Measurements from ENCODE around the gene PKHD1.
"Not testable (repeated sequence)": the region's sequence is repeated elsewhere in the genome, so short reads cannot be mapped to it uniquely, and the experiment has no call there.

The PKHD1 gene

DNA sequence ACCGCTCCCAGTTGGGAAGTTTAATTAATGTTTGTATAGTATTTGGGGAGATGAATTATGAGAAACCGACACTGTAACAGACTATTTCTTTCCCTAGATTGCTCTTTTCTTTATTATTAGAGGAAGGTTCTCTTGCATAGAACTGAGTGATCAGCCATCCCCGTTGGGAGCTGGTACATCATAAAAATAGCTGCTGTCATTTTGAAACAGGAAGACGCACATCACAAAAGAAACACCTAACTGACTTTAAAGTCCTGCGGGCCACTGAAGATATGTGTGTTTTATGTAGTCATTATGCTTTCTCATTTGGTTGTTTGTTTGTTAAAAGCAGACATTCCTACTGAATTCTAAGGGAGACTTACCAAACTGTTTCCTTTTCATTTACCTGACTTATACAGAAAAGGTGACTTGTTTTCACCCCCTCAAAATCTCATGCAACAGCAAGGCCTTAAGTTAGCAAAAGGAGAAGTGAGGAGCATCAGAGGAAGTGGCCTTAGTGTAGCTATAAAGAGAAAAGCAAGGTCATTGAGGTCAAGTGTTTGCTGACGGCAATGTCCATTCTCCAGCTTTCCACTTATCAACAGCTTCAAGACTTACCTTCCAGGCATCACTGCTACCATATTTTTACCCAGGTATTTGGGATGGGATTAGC is 91.0 kb downstream of the PKHD1 start:
- in situ Hi-C loops (cut with MboI; ENCODE audit: low sequenced_read_pairs), result no loop called here

DNA sequence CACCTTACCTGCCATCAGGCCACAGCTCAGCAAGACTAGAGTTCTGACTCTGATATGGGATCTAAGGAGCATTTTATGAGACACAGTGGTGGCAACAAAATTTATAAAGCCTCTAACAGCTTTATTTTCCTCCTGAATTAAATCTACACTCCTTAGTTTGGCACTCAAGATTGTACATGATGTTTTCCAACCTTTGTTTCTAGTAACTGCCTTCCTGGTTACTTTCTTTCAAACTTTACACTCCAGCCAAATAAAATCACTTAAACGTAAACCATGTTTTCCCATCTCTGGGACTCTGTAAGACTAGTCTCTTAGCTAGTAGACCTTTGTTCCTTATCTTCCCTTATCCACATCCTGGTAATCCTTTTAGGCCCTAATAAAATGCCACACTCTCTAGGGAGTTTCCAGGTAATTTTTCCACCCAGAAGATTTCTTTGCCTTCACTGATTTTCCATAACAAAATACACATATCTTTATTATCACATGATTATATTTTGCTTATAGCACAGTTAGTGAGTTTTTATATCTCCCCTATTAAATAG is 92.1 kb downstream of the PKHD1 start:
- in situ Hi-C loops (cut with MboI; ENCODE audit: low sequenced_read_pairs), result no loop called here

DNA sequence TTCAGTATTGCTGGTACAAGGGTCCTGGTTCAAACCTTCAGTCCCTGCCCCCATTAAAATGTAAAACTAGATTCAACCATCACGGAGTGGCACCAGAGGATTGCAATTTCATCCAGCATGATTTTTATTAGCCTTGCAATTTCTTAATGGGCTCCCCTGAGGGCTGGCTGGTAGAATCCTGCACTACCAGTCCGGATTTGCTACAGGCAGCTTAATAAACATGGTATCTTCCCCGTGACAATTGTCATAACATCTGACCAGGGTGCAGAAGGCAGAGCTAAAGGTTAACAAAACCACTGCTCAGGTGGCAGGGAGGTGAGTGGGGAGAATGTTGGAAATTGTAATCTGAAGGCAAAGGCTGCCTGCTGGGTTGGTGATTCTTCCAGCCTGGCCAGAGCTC is 94.5 kb downstream of the PKHD1 start:
- in situ Hi-C loops (cut with MboI; ENCODE audit: low sequenced_read_pairs), result no loop called here

DNA sequence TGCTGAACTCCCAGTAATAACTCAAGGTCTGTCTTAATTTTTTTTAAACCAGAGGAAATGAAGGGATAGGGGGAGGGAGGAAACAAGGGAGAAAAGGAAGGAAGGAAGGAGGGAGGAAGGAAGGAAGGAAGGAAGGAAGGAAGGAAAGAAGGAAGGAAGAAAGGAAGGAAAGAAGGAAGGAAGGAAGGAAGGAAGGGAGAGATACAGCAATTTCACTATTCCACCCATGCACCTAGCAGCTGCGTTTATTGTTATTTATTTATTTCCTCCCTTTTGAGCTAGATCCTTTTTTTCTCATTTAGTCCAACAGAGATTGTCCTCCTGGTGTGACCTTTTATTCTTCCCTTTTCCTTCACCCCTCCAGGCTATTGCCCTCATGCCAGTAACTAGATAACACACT is 97.6 kb downstream of the PKHD1 start:
- in situ Hi-C loops (cut with MboI; ENCODE audit: low sequenced_read_pairs), result no loop called here

DNA sequence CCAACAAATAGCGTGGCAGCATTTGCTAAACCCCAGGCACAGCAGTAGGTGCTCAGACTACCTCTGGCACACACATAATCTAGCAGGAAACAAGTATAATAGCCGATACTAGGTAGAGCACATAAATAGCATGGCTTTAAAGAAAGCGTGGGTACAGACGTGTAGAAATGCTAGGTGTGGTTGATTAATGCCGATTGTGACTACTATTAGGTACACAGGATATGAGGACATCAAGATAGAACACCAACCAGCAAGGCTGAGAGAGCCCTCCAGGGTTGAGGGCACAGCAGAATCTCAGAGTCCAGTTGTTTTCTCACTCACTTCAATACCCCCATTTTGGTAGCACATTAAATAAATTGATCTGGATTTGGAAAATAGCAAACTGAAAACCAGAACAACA is 100.5 kb downstream of the PKHD1 start:
- in situ Hi-C loops (cut with MboI; ENCODE audit: low sequenced_read_pairs), result no loop called here

DNA sequence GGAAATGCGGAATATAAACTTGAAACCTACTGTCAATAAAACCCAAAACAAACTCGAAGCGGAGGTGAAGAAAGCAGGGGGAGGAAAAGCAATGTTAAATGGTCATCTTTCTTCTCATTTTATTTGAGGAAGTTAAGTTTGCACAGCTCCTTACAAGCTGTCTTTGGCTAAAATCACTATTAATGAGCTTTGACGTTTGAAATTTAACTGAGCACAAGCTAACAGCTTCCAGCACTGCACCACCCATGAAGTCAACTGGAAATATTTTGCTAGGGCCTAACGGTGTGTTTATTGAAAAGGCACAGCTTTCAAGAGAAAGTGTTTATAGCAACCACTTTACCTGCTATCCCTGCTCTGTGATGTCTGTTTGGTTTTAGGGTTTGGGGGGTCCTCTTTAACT is 103.8 kb downstream of the PKHD1 start:
- in situ Hi-C loops (cut with MboI; ENCODE audit: low sequenced_read_pairs), result no loop called here

DNA sequence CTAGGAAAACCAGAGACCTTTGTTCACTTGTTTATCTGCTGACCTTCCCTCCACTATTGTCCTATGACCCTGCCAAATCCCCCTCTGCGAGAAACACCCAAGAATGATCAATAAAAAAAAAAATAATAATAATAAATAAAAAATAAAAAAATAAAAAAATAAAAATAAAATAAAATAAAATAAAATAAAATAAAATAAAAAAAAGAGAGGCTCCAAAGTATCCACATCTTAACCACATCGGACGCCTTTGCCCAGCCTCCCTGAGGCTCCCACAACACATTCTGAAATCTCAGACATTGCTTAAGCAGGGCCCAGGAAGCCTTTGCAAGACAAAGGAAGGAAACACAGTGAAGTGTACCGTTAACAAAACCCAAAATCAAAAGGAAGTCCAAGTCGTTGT is 104.7 kb downstream of the PKHD1 start:
- in situ Hi-C loops (cut with MboI; ENCODE audit: low sequenced_read_pairs), result not testable (repeated sequence)

DNA sequence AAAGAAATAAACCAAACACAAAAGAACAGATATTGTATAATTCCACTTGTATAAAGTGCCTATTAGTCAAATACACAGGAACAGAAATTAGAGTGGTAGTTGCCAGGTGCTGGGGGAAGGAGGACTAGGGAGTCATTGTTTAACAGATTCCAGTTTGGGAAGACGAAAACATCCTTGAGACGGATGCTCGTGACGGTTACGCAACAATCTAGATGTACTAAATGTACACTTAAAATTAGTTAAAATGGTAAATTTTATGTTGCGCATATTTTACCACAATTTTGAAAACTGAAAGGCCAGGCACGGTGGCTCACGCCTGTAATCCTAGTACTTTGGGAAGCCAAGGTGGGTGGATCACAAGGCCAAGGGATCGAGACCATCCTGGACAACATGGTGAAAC is 111.0 kb downstream of the PKHD1 start:
- in situ Hi-C loops (cut with MboI; ENCODE audit: low sequenced_read_pairs), result no loop called here

DNA sequence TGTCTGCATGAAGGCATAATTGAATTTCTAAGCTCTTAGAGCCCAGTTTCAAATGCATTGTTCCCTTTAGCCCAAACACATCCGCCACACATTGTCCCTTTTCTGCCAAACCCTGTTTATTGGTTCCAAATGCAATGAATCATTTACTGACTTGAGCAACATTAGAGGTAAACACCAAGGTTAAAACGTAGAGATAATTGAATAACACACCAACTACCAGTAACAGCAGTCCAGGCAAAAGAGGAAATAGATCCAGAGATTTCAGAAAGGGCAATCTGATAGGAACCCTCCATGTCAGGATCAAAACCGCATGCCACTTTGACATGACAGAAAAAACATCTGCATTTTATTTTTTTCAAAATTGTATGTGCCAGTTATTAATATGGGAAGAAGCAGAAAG is 114.8 kb downstream of the PKHD1 start:
- in situ Hi-C loops (cut with MboI; ENCODE audit: low sequenced_read_pairs), result no loop called here

DNA sequence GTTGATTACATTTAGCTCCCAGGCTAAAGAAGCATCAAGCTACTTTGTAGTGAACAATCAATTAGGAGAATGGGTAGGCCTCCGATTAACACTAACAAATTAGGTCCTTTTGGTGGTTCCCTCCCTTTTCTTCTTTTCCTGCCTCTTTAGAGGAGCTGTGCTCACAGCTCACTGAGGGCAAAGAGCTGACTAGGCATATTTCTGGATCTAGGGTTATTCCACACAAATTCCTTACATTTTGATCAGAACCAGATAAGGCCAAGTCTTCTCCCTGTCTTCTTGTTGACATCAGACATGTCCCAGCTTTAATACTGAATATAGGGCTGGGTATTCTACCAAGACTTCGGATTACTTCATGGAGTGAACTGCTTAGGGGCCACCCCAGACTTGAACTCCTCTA is 119.1 kb downstream of the PKHD1 start:
- in situ Hi-C loops (cut with MboI; ENCODE audit: low sequenced_read_pairs), result no loop called here

DNA sequence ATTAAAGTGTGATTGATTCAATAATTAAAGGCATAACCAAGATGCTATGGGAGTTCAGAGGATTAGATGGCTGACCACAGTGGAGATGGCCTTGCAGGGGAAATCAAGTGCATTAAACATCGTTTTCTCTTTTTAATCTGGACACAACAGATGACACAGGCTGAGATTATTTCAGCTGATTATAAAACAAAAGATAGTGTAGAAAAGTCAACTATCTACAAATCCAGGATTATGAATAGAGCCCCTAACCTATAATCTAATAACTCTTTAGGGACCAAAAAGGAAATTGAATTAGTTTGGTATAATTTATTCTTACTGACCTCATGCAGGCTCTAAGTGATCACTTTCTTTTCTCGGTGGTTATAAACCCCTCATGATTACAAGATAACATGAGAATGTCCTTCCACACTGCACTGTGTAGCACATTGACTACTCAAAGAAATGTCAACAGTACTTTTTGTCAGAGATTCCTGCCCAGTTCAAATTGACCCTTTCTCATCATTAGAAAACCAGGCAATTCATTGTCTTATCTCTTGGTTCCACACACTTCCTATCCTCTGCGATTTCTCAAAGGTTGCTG is 122.1 kb downstream of the PKHD1 start:
- in situ Hi-C loops (cut with MboI; ENCODE audit: low sequenced_read_pairs), result no loop called here

DNA sequence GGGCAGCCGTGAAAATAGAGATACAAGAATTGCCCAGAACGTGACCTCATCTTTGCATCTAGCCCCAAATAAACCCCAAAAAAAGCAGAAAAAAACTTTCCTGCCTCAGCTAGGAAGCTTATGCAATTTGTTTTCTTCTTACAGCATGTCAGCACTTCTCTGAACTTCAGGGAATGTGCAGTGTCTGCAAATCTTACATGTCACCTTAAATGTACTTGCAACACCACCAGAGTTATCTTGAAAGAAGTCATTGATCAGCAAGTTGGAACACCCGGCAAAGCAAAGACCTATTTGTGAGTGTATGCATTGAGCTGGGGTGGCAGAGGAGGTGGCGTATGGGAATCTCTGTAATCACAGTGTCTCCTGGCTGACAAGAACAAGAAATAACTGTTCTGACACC is 123.4 kb downstream of the PKHD1 start:
- in situ Hi-C loops (cut with MboI; ENCODE audit: low sequenced_read_pairs), result no loop called here

DNA sequence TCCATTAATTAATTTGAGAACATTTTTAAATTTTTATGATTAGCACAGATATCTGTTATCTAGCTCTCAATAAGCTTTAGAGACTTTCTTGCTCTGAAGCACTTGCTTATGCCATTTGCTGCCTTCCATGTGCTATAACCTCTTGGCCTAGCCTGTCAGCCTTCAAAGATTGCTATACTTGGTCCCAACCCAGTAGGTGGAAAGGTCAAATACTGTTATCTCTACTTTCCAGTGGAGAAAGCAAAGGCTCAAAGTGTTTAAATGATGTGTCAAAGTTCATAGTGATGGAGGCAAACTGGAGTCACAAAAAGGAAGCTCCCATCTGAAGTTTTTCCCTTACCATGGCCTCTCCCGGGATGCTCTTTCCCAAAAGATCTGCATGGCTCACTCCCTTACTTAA is 125.1 kb downstream of the PKHD1 start:
- in situ Hi-C loops (cut with MboI; ENCODE audit: low sequenced_read_pairs), result no loop called here

DNA sequence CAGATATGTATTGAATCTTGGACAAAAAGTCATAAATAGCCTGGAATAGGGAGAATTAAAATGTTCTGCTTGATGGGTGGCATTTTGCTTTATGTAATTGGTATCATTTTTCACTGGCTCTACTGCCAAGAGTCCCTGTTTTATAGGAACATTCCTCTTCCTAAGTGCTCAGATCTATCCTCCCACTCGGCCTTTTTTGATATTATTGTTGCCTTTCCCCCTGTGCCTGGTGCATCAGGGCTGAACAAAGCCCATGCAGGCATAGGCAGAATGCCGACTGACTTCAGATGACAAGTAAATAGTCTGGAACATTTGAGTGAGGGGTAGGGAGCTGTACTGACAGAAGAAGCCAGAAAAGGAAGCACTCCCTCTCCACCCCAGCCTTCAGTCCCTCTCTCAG is 127.0 kb downstream of the PKHD1 start:
- in situ Hi-C loops (cut with MboI; ENCODE audit: low sequenced_read_pairs), result no loop called here

DNA sequence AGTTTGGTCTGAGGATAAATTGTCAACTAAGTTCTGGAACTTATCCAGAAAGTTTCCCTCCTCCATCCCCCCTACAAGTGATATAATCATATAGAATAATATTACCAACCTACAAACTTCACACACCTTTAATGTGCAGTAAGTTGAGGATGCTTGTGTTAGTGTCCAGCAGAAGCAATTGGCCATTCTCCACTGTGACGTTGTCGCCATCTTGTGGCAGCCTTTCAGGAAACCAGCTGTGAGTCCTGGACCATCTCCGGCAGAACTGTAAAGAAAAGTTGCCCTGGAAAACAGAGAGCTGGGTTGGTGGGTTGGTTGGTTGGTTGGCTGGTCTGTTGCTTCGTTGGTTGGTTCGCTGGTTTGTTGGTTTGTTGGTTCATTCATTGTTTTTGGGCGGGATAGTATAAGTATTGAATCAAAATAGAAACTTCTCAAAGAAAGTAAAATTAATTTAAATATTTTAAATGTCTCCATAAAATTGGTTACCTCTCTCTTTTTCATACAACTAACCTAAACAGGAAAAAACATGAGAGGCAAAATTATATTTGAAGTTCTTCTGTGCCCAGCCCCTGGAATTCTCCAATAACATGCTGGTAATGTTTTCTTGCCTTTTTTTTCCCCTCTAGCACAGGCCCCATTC is 127.5 kb downstream of the PKHD1 start:
- in situ Hi-C loops (cut with MboI; ENCODE audit: low sequenced_read_pairs), result no loop called here

DNA sequence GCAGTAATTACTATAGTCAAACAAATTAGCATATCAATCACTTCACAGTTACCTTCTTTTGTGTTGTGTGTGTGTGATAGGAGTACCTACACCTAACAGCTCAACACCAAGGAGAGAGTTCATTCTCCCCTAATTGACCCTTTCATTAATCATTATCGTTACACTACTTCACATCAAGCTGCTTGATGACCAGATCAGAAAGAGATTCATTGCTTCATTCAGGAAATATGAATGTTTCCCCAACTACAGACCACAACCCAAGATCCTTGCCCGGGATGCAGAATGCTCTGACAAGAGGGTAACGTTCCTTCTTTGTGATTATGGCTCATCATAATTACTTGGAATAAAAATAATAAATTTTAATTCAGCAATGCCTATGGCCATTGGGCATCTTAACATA is 132.7 kb downstream of the PKHD1 start:
- in situ Hi-C loops (cut with MboI; ENCODE audit: low sequenced_read_pairs), result no loop called here

DNA sequence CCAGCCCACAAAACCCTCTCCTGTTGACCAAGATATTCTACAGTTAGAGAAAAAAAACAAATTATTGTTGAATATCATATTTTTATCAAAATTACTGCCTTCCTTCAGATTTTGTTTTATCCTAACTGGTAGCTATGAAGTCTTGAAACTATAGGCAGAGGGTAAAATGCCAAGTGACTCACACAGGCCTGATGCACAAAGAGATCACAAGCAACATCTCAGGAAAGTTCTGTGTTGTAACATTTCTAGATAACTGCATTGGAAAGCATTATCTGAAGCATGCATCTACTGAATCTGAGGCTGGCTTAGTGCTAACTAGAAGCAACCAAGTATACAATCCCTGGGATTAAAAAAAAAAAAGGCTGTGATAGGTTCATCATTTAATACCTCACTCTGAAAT is 134.2 kb downstream of the PKHD1 start:
- in situ Hi-C loops (cut with MboI; ENCODE audit: low sequenced_read_pairs), result no loop called here

DNA sequence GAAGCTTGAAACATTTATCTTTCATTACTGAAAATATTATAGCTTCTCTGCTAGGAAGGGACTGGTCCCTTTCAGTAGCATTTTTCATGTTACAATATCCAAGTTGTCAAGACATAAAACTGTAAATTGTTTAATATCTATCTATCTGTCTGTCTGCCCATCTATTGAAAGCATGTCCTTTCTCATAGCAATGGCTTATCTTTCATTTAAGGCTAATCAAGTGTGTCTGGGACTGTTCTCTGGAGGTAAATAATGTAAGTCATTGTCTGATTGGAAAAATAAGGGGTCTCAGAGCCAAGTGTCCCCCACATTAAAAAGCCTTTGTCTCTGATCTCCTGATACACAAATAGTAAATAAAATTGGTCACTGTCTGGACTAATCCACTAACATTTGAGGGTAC is 135.5 kb downstream of the PKHD1 start:
- in situ Hi-C loops (cut with MboI; ENCODE audit: low sequenced_read_pairs), result no loop called here

DNA sequence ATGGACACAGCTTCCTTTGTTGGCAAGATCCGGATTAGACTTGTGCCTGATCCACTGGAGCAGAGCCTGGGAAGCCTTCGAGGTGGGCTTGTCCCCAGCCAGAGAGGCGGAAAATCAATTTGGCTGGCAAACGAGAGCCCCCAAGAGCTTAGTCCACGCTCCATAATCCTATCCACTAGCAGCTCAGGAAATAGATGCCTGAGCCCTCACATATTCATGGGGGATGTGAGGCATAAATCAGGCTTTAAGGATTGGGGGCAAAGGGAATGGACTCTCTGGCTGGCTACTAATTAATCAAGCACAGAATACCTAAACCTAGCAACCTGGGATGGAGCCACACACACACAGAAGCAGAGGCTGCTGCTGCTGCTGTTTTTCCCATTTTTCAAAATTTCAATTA is 137.9 kb downstream of the PKHD1 start:
- in situ Hi-C loops (cut with MboI; ENCODE audit: low sequenced_read_pairs), result no loop called here

DNA sequence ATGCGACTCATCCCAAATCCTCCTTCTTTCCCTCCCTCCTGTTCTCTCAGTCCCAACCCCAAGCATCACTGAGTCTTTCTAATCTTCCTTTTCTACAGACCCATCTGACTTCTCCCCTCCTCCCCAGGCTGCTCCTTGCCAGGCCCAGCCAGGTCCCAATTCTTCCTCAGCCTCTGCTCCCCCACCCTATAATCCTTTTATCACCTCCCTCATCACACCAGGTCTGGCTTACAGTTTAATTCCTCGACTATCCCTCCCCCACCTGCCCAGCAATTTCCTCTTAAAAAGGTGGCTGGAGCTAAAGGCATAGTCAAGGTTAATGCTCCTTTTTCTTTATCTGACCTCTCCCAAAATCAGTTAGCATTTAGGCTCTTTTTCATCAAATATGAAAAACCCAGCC is 147.7 kb downstream of the PKHD1 start:
- in situ Hi-C loops (cut with MboI; ENCODE audit: low sequenced_read_pairs), result not testable (repeated sequence)

DNA sequence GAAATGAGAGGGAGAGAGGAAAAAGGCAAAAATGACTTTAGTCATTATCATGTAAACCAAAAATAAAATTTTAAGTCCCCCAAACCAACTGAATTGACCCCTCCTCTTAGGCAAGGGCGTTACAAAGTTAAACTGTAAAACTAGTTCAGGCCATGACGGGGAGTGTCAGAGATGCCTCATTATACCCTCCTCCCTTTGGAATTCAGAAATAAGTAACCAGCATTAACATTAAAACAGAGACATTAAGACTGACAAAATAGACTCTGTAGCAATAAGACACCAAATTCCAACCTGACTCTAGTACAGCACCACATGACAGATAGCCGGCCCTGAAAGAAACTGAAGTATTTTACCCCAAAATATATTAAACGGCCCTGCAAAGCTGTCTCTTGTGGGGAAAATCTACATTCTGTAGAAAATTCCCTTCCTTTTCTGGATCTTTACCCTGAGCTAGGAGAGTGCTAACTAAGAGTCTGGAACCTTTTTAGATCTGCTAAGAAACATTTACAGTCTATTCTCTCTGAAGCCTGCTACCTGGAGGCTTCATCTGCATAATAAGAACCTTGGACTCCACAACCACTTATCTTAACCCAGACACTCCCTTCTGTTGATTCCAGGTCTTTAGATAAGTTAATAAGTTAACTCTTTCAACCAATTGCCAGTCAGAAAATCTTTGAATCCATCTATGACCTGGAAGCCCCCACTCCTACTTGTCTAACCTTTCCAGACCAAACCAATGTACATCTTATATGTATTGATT is 150.7 kb downstream of the PKHD1 start:
- in situ Hi-C loops (cut with MboI; ENCODE audit: low sequenced_read_pairs), result no loop called here

DNA sequence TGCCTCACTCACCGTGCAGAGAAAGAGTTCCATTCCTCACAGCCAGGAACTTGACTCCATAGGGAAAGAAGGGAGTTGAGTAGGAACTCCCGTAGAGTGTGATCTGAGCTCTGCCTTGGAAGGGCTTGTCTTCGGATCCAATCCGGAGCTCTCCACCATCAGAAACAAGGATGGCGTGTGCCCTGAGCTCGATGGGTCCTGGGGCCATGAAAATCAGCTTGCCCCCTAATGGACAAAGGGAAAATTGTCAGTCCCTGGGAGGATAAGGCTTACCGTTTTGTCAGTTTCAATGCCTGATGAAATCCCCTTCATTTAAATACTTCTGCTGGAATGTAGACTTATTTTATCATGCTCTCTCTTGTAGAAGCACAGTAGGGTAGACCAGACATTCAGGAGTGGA is 153.3 kb downstream of the PKHD1 start:
- in situ Hi-C loops (cut with MboI; ENCODE audit: low sequenced_read_pairs), result no loop called here

Data from hTERT RPE-1 (cell line).